Measurements from ENCODE around the gene KRTAP10-5. TPM values are rescaled to one million over a fixed set of nuclear protein-coding genes. Genes with fewer than 3 reads are reported as not detected.

The KRTAP10-5 gene
- total RNA-seq, 1 donor from 2014 or later = not detected

GRCh38 chr21:44615911-44616590, 35.6 kb upstream of the KRTAP10-5 start:
- TF ChIP-seq CTCF (IDR thresholded peaks at IDR 0.05) = no peak
- DNase-seq (peak; percentile 54), ATAC-seq (no peak)
- no peak overlapping the region for H3K27ac ChIP-seq
- intact Hi-C loops (cut with DNase I) = no loop called here
- H3K4me1 ChIP-seq = no peaks in the 10 kb centered on the region
- no peaks in the 10 kb centered on the region for H3K9me3 ChIP-seq
- no peaks in the 10 kb centered on the region for H3K27me3 ChIP-seq
- H3K36me3 ChIP-seq = no peaks in the 10 kb centered on the region
- H3K4me3 ChIP-seq = no peak overlapping the region

GRCh38 chr21:44615466-44615865, 35.1 kb upstream of the KRTAP10-5 start:
- DNase-seq = no peak
- ATAC-seq = no peak
- Histone ChIP-seq H3K9me3 (peaks cover under 1% of the 10 kb centered on the region), H3K4me3 (no peak overlapping the region), H3K36me3 (no peaks in the 10 kb centered on the region), H3K4me1 (no peaks in the 10 kb centered on the region), H3K27ac (no peak overlapping the region), H3K27me3 (no peaks in the 10 kb centered on the region)
- TF ChIP-seq CTCF (IDR thresholded peaks at IDR 0.05) = no peak
- intact Hi-C loops (cut with DNase I) = no loop called here

GRCh38 chr21:44614961-44615391, 34.6 kb upstream of the KRTAP10-5 start:
- Histone ChIP-seq H3K4me1 (no peaks in the 10 kb centered on the region), H3K9me3 (peaks cover 4% of the 10 kb centered on the region), H3K27ac (no peak overlapping the region), H3K27me3 (no peaks in the 10 kb centered on the region), H3K4me3 (no peak overlapping the region), H3K36me3 (no peaks in the 10 kb centered on the region)
- no peak for TF ChIP-seq CTCF (IDR thresholded peaks at IDR 0.05)
- ATAC-seq = no peak
- intact Hi-C loops (cut with DNase I) = no loop called here
- peak; percentile 59 for DNase-seq

GRCh38 chr21:44614161-44614631, 33.8 kb upstream of the KRTAP10-5 start:
- Histone ChIP-seq H3K27ac (no peak overlapping the region), H3K9me3 (peaks cover 9% of the 10 kb centered on the region), H3K4me3 (no peak overlapping the region), H3K36me3 (no peaks in the 10 kb centered on the region), H3K27me3 (no peaks in the 10 kb centered on the region), H3K4me1 (no peaks in the 10 kb centered on the region)
- intact Hi-C loops (cut with DNase I) = no loop called here
- DNase-seq (peak; percentile 57), ATAC-seq (no peak)
- TF ChIP-seq CTCF (IDR thresholded peaks at IDR 0.05) = no peak

GRCh38 chr21:44613386-44614155, 33.2 kb upstream of the KRTAP10-5 start:
- ATAC-seq = no peak
- H3K9me3 ChIP-seq = peaks cover 9% of the 10 kb centered on the region
- H3K4me1 ChIP-seq = no peaks in the 10 kb centered on the region
- H3K27ac ChIP-seq = no peak overlapping the region
- DNase-seq = no peak
- no peaks in the 10 kb centered on the region for H3K36me3 ChIP-seq
- no peaks in the 10 kb centered on the region for H3K27me3 ChIP-seq
- H3K4me3 ChIP-seq = no peak overlapping the region
- no peak for TF ChIP-seq CTCF (IDR thresholded peaks at IDR 0.05)
- intact Hi-C loops (cut with DNase I) = no loop called here

Data from upper lobe of right lung (tissue), 1 donor.